Measurements from ENCODE around the gene LMNA.
A peak's percentile ranks its signal among the peaks of the same experiment; 100 is the strongest.

Gene LMNA

GRCh38 chr1:156100205-156100995 lies 14.1 kb upstream of the LMNA start:
- TF ChIP-seq ZFX (IDR thresholded peaks at IDR 0.05), result no peak
- TF ChIP-seq, protein P1, sequence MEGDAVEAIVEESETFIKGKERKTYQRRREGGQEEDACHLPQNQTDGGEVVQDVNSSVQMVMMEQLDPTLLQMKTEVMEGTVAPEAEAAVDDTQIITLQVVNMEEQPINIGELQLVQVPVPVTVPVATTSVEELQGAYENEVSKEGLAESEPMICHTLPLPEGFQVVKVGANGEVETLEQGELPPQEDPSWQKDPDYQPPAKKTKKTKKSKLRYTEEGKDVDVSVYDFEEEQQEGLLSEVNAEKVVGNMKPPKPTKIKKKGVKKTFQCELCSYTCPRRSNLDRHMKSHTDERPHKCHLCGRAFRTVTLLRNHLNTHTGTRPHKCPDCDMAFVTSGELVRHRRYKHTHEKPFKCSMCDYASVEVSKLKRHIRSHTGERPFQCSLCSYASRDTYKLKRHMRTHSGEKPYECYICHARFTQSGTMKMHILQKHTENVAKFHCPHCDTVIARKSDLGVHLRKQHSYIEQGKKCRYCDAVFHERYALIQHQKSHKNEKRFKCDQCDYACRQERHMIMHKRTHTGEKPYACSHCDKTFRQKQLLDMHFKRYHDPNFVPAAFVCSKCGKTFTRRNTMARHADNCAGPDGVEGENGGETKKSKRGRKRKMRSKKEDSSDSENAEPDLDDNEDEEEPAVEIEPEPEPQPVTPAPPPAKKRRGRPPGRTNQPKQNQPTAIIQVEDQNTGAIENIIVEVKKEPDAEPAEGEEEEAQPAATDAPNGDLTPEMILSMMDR (conservative IDR thresholded peaks at IDR 0.05), result no peak
- no peak overlapping the region for H3K27ac ChIP-seq

- no peak overlapping the region for H3K27ac ChIP-seq
- TF ChIP-seq ZFX (IDR thresholded peaks at IDR 0.05), result no peak
- TF ChIP-seq, protein P1 (conservative IDR thresholded peaks at IDR 0.05), result no peak
These were observed 12.6 kb upstream of the LMNA start for GRCh38 chr1:156101880-156102279.

- no peak overlapping the region for H3K27ac ChIP-seq
These were observed 11.6 kb upstream of the LMNA start for GRCh38 chr1:156102633-156103511.

DNA sequence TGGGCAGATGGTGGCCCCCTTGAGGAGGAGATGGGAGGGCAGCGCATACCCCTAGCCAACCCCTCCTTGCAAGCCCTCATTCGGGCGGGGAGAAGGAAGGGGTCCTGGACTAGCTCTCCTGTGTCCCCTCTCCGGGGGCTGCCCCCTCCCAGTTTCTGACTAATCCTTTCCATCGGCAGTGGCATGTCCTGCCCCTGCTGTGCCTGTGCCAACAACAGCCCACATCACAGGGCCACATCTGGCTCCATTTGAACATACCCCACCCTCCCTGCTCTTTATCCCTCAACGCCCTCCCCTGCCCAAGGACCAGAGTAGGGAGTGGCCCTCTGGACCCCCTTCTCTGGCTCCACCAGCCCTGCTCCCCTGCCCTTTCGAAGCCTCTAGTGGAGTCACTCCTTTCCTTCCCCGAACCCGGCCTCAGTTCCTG lies 11.0 kb upstream of the LMNA start:
- no peak overlapping the region; the same call in 1 of the 2 replicates for H3K27ac ChIP-seq
- no peak for TF ChIP-seq ZFX (IDR thresholded peaks at IDR 0.05)
- TF ChIP-seq, protein P1 (conservative IDR thresholded peaks at IDR 0.05), result no peak

More at GRCh38 chr1:156102633-156103511, 11.6 kb upstream of the LMNA start:
- TF ChIP-seq ZFX (IDR thresholded peaks at IDR 0.05), result no peak
- TF ChIP-seq, protein P1 (conservative IDR thresholded peaks at IDR 0.05), result no peak

DNA sequence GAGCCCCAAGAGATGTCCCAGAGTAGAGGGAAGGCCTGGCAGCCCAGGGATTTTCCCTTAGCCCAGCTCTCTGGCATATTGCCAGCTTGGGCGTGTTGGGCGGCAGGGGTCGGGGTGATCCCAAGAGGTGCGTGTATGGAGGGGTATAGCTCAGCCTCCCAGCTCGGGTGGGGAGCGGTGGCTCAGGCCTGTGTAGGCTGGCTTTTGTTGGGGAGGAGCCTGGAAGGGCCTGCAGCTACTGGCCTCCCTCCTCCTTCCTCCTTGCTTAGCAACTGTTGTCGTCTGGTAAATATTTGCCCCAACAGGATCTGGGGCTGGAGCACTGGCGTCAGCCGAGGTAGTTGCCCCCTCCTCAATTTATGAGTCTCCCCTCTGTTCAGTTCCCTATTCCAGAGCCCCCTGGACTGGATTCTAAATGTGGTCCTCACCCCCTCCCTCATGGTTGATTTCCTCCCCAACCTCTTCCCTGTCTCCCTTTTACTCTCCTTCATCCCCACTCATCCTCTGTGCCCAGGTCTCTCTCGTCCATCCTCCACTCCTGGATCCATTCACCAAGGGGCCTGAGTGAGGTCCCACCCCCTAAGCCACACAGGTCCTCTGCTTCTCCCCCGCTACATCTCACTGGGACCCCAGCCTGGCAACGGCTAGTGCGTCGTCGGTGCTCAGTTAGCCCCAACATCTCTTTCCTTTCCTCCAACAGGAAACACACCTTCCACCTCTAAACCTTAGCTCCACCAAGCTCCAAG lies 10.3 kb upstream of the LMNA start:
- H3K27ac ChIP-seq, result peak overlapping the region; percentile 5; the same call in 1 of the 2 replicates
- TF ChIP-seq, protein P1 (conservative IDR thresholded peaks at IDR 0.05), result no peak
- no peak for TF ChIP-seq ZFX (IDR thresholded peaks at IDR 0.05)

GRCh38 chr1:156104861-156105832 lies 9.4 kb upstream of the LMNA start:
- TF ChIP-seq, protein P1 (conservative IDR thresholded peaks at IDR 0.05), result no peak
- no peak for TF ChIP-seq ZFX (IDR thresholded peaks at IDR 0.05)
- H3K27ac ChIP-seq, result peak overlapping the region; percentile 5; the same call in 1 of the 2 replicates

Data from C4-2B (cell line).